ENCODE data around the gene CDC42BPA. TPM values are rescaled to one million over a fixed set of nuclear protein-coding genes. Genes with fewer than 3 reads are reported as not detected.

CDC42BPA gene
- total and polyA plus RNA-seq, 9 of the 15 experiments (the other 6 are each of a cell fraction or from before 2014, with no cell fraction given), result 8.0 to 77.5 (median 52.1) TPM

DNA sequence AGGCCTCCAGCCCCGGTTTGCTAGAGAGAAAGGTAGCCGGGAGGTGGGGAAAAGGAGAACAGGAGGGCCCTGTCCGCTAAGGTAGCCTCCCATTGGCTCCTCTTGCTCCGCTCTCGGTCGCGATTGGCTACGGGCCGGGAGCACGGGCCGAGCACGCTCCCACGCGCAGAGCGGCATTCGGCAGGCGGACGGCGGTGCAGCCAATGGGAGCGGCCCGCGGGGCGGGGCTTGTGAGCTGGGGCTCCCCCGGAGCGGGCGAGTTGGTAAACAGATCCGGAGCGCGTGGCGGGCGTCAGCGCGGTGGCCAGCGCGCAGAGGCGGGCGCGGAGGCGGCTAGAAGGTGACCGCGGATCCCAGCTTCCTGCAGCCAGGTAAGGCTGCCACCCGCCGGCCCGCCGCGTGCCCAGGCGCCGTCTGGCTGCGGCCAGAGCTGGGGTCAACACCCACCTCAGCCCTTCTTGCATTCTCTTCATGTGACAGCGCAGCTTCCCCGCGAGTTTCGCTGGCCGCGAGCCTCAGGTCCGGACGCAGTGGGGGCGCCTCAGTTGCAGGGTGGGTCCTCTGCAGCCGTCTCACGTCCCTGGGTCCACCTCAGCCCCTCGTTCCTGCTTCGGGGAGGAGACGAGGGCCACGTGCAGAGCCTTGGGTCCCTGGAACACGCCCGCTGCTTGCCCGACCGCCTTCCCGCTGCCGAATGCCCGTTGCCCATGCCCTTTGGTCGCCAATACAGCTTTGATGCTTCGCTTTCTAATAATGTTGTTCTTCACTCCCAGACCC, 378.1 kb downstream of the CDC42BPA start, which contains the start of gene COQ8A (continued):
- TF ChIP-seq MTF1 (CRISPR knock-in tag; IDR thresholded peaks at IDR 0.05; ENCODE audit: borderline replicate concordance), result 0 out of 2 replicates have a peak, but pooled peaks have one; percentile 22
- peak; percentile 83 for TF ChIP-seq SPI1 (IDR thresholded peaks at IDR 0.05; ENCODE audit: borderline replicate concordance, low read depth, low read length)
- TF ChIP-seq SRF (CRISPR knock-in tag; IDR thresholded peaks at IDR 0.05), result peak in 1 of 2 experiments; percentile 82; a peak in 2 of 4 replicates
- TF ChIP-seq PML (IDR thresholded peaks at IDR 0.05; ENCODE audit: low read length), result no peak; the same call in 1 of the 2 replicates
- no peak for TF ChIP-seq DIDO1 (tag; IDR thresholded peaks at IDR 0.05; ENCODE audit: low read depth)
- no peak for TF ChIP-seq BDP1 (IDR thresholded peaks at IDR 0.05; ENCODE audit: insufficient read depth, insufficient read length)
- 0 out of 2 replicates have a peak, but pooled peaks have one; percentile 26 for TF ChIP-seq HCFC1 (IDR thresholded peaks at IDR 0.05; ENCODE audit: low read depth, low read length)
- TF ChIP-seq, protein P1, sequence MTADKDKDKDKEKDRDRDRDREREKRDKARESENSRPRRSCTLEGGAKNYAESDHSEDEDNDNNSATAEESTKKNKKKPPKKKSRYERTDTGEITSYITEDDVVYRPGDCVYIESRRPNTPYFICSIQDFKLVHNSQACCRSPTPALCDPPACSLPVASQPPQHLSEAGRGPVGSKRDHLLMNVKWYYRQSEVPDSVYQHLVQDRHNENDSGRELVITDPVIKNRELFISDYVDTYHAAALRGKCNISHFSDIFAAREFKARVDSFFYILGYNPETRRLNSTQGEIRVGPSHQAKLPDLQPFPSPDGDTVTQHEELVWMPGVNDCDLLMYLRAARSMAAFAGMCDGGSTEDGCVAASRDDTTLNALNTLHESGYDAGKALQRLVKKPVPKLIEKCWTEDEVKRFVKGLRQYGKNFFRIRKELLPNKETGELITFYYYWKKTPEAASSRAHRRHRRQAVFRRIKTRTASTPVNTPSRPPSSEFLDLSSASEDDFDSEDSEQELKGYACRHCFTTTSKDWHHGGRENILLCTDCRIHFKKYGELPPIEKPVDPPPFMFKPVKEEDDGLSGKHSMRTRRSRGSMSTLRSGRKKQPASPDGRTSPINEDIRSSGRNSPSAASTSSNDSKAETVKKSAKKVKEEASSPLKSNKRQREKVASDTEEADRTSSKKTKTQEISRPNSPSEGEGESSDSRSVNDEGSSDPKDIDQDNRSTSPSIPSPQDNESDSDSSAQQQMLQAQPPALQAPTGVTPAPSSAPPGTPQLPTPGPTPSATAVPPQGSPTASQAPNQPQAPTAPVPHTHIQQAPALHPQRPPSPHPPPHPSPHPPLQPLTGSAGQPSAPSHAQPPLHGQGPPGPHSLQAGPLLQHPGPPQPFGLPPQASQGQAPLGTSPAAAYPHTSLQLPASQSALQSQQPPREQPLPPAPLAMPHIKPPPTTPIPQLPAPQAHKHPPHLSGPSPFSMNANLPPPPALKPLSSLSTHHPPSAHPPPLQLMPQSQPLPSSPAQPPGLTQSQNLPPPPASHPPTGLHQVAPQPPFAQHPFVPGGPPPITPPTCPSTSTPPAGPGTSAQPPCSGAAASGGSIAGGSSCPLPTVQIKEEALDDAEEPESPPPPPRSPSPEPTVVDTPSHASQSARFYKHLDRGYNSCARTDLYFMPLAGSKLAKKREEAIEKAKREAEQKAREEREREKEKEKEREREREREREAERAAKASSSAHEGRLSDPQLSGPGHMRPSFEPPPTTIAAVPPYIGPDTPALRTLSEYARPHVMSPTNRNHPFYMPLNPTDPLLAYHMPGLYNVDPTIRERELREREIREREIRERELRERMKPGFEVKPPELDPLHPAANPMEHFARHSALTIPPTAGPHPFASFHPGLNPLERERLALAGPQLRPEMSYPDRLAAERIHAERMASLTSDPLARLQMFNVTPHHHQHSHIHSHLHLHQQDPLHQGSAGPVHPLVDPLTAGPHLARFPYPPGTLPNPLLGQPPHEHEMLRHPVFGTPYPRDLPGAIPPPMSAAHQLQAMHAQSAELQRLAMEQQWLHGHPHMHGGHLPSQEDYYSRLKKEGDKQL (CRISPR knock-in tag; IDR thresholded peaks at IDR 0.05; ENCODE audit: borderline replicate concordance), result peak; percentile 89; the same call in 1 of the 2 replicates
- peak; percentile 30 for TF ChIP-seq CHD1 (IDR thresholded peaks at IDR 0.05; ENCODE audit: low read length)
- TF ChIP-seq FIP1L1 (IDR thresholded peaks at IDR 0.05; ENCODE audit: low read depth, low read length, poor library complexity, severe bottlenecking), result peak; percentile 22
- TF ChIP-seq, protein P2, sequence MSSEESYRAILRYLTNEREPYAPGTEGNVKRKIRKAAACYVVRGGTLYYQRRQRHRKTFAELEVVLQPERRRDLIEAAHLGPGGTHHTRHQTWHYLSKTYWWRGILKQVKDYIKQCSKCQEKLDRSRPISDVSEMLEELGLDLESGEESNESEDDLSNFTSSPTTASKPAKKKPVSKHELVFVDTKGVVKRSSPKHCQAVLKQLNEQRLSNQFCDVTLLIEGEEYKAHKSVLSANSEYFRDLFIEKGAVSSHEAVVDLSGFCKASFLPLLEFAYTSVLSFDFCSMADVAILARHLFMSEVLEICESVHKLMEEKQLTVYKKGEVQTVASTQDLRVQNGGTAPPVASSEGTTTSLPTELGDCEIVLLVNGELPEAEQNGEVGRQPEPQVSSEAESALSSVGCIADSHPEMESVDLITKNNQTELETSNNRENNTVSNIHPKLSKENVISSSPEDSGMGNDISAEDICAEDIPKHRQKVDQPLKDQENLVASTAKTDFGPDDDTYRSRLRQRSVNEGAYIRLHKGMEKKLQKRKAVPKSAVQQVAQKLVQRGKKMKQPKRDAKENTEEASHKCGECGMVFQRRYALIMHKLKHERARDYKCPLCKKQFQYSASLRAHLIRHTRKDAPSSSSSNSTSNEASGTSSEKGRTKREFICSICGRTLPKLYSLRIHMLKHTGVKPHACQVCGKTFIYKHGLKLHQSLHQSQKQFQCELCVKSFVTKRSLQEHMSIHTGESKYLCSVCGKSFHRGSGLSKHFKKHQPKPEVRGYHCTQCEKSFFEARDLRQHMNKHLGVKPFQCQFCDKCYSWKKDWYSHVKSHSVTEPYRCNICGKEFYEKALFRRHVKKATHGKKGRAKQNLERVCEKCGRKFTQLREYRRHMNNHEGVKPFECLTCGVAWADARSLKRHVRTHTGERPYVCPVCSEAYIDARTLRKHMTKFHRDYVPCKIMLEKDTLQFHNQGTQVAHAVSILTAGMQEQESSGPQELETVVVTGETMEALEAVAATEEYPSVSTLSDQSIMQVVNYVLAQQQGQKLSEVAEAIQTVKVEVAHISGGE (CRISPR knock-in tag; IDR thresholded peaks at IDR 0.05), result peak in 1 of 3 experiments; percentile 40; a peak in 1 of 6 replicates
- peak; percentile 26; the same call in 1 of the 2 replicates for TF ChIP-seq ATF1 (CRISPR knock-in tag; IDR thresholded peaks at IDR 0.05)
- peak; percentile 93 for TF ChIP-seq ATF1 (tag; IDR thresholded peaks at IDR 0.05)
- no peak for TF ChIP-seq HLTF (IDR thresholded peaks at IDR 0.05)
- TF ChIP-seq ELF1 (tag; IDR thresholded peaks at IDR 0.05), result no peak
- TF ChIP-seq, protein P3, sequence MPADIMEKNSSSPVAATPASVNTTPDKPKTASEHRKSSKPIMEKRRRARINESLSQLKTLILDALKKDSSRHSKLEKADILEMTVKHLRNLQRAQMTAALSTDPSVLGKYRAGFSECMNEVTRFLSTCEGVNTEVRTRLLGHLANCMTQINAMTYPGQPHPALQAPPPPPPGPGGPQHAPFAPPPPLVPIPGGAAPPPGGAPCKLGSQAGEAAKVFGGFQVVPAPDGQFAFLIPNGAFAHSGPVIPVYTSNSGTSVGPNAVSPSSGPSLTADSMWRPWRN (IDR thresholded peaks at IDR 0.05; ENCODE audit: low read depth), result peak; percentile 92
- no peak for TF ChIP-seq SIRT6 (IDR thresholded peaks at IDR 0.05; ENCODE audit: low read depth, low read length)
- TF ChIP-seq HDAC1 (IDR thresholded peaks at IDR 0.05), result peak in 1 of 2 experiments; percentile 96; a peak in 2 of 4 replicates
